Lung (tissue), 12 donors: Measurements from ENCODE around the gene AZIN2. TPM values are rescaled to one million over a fixed set of nuclear protein-coding genes. Genes with fewer than 3 reads are reported as not detected.
"Not testable (repeated sequence)": the region's sequence is repeated elsewhere in the genome, so short reads cannot be mapped to it uniquely, and the experiment has no call there.

Experiments used
- ATAC-seq: fragments of 200-7000 bp; cut with Tn5 transposase; one replicate; pipeline ENCODE4 v1.9.1; 2020; ENCODE audit warnings: moderate number of reproducible peaks; ENCODE audit not compliant: insufficient read depth, low FRiP score
- DNase-seq, 3 donors: peaks; one replicate each; pipeline ENCODE4 v3.0.0-alpha.2; 2013 to 2017
- H3K27ac ChIP-seq, 2 donors: one replicate each; pipeline ENCODE4 v1.5.1; 2013; ENCODE audit warnings: mild to moderate bottlenecking in 2 of 2, moderate library complexity in 2 of 2, control low read depth in 1 of 2, inconsistent platforms in 1 of 2, low read depth in 1 of 2, low read length in 1 of 2
- H3K27me3 ChIP-seq, 3 donors: one replicate each; pipeline ENCODE4 v1.5.1; 2013; ENCODE audit warnings: low read length in 2 of 3; ENCODE audit not compliant: control insufficient read depth in 3 of 3, insufficient read depth in 3 of 3
- H3K36me3 ChIP-seq, 4 donors: one replicate each; pipeline ENCODE4 v1.5.1; 2013; ENCODE audit warnings: low read length in 4 of 4, mild to moderate bottlenecking in 1 of 4, moderate library complexity in 1 of 4; ENCODE audit not compliant: control insufficient read depth in 4 of 4, insufficient read depth in 4 of 4
- H3K4me1 ChIP-seq, 5 donors: one replicate each; pipeline ENCODE4 v1.5.1; 2013; ENCODE audit warnings: low read length in 5 of 5, mild to moderate bottlenecking in 2 of 5, moderate library complexity in 1 of 5; ENCODE audit not compliant: control insufficient read depth in 5 of 5, insufficient read depth in 5 of 5
- H3K4me3 ChIP-seq: one replicate; pipeline ENCODE4 v1.5.1; 2013; ENCODE audit warnings: mild to moderate bottlenecking, control low read depth, moderate library complexity
- H3K9ac ChIP-seq, 2 donors: one replicate each; pipeline ENCODE4 v1.5.1; 2013; ENCODE audit warnings: low read length in 2 of 2, control low read depth in 1 of 2; ENCODE audit not compliant: insufficient read depth in 1 of 2
- H3K9me3 ChIP-seq, 4 donors: one replicate each; pipeline ENCODE4 v1.5.1; 2013; ENCODE audit warnings: low read length in 3 of 4, mild to moderate bottlenecking in 1 of 4, moderate library complexity in 1 of 4; ENCODE audit not compliant: control insufficient read depth in 4 of 4, insufficient read depth in 3 of 4
- WGBS, 2 donors: extraction: QIAGEN DNeasy Blood & Tissue Kit; methylation state at CpG; one replicate each; pipeline ENCODE4 v1.1.7; 2013; 5-methylcytosine and 5-hydroxymethylcytosine counted together
- polyA plus RNA-seq, 2 donors: library from polyadenylated mRNA; stranded (reverse); fragments of 200-250 nt; gene quantifications; one replicate each; pipeline ENCODE4 v1.2.1, GENCODE V29; 2013
- total RNA-seq, 2 donors: library from RNA; depleted of rRNA in 1 of 2; stranded (reverse); fragments of >200 nt in 1 of 2; gene quantifications; one replicate each; pipeline ENCODE4 v1.2.1, GENCODE V29; 2014 to 2021
- TF ChIP-seq, protein P1 (sequence below): IDR thresholded peaks from 2 replicates; pipeline ENCODE4 v1.5.1; 2012; ENCODE audit warnings: mild to moderate bottlenecking; ENCODE audit errors: control extremely low read depth, extremely low read depth
- donor health status: control.
- donor health status: control.
- donor health status: Bipolar disorder and iron deficiency.
- donor health status: healthy.
- donor health status: DM: yes; HTN: yes; CAD: no.

Gene AZIN2
- total and polyA plus RNA-seq, 4 donors, result 1.2 to 12.8 (median 3.9) TPM

- Histone ChIP-seq H3K9ac (no peak overlapping the region), H3K27me3 (no peaks in the 10 kb centered on the region), H3K4me3 (no peak overlapping the region), H3K36me3 (no peaks in the 10 kb centered on the region), H3K27ac (no peak overlapping the region), H3K4me1 (peaks cover 0 to 5% (median 0%) of the 10 kb centered on the region in 5 donors), H3K9me3 (no peaks in the 10 kb centered on the region)
- no peak for ATAC-seq
- TF ChIP-seq, protein P1, sequence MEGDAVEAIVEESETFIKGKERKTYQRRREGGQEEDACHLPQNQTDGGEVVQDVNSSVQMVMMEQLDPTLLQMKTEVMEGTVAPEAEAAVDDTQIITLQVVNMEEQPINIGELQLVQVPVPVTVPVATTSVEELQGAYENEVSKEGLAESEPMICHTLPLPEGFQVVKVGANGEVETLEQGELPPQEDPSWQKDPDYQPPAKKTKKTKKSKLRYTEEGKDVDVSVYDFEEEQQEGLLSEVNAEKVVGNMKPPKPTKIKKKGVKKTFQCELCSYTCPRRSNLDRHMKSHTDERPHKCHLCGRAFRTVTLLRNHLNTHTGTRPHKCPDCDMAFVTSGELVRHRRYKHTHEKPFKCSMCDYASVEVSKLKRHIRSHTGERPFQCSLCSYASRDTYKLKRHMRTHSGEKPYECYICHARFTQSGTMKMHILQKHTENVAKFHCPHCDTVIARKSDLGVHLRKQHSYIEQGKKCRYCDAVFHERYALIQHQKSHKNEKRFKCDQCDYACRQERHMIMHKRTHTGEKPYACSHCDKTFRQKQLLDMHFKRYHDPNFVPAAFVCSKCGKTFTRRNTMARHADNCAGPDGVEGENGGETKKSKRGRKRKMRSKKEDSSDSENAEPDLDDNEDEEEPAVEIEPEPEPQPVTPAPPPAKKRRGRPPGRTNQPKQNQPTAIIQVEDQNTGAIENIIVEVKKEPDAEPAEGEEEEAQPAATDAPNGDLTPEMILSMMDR, result no peak
- DNase-seq, result no peak
- 45 to 72% methylated on average over 2 of the region's 2 CpGs for WGBS, 2 donors
Measured at GRCh38 chr1:33045246-33045645, 35.7 kb upstream of the AZIN2 start.

DNA sequence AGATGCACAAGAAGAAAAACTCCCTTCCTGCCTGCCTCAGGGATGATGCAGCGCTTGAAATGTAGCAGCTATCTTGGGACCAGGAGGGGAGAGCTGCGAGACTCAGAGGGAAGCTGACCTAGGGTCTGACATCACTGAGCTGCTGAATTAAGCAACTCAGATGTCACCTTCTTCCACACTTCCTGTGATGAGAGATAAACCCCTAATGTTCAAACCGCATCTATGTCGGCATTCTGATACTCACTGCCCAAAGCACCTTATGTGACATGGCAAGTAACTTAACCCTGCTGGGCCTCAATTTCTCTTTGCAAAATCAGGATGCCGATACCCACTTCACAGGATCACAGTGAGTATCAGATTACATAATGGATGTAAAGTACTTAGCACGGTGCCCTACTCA is 35.1 kb upstream of the AZIN2 start:
- H3K9ac ChIP-seq, result no peak overlapping the region
- 25 to 45% methylated on average over 6 of the region's 6 CpGs for WGBS, 2 donors
- H3K4me3 ChIP-seq, result no peak overlapping the region
- TF ChIP-seq, protein P1, result no peak
- H3K4me1 ChIP-seq, result peaks cover 0 to 5% (median 0%) of the 10 kb centered on the region in 5 donors
- ATAC-seq (no peak), DNase-seq (no peak)
- no peak overlapping the region for H3K27ac ChIP-seq
- H3K9me3 ChIP-seq, result no peaks in the 10 kb centered on the region
- no peaks in the 10 kb centered on the region for H3K27me3 ChIP-seq
- H3K36me3 ChIP-seq, result no peaks in the 10 kb centered on the region

DNA sequence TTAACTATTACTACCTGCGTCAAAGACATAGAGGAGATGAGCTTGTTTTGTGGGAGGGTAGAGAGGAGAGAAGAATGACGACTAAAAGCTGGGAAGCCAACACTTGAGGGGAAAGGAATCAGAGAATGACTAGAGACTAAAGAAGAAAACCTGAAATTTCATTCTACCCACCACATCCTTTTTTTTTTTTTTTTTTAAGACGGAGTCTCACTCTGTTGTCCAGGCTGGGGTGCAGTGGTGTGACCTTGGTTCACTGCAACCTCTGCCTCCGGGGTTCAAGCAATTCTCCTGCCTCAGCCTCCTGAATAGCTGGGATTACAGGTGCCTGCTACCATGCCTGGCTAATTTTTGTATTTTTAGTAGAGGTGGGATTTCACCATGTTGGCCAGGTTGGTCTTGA is 34.7 kb upstream of the AZIN2 start:
- not testable (repeated sequence) for H3K9me3 ChIP-seq, DNase-seq, ATAC-seq, H3K4me3 ChIP-seq, H3K4me1 ChIP-seq, H3K27ac ChIP-seq, H3K9ac ChIP-seq, H3K36me3 ChIP-seq, H3K27me3 ChIP-seq
- WGBS, 2 donors, result 48 to 64% methylated on average over 4 of the region's 4 CpGs

DNA sequence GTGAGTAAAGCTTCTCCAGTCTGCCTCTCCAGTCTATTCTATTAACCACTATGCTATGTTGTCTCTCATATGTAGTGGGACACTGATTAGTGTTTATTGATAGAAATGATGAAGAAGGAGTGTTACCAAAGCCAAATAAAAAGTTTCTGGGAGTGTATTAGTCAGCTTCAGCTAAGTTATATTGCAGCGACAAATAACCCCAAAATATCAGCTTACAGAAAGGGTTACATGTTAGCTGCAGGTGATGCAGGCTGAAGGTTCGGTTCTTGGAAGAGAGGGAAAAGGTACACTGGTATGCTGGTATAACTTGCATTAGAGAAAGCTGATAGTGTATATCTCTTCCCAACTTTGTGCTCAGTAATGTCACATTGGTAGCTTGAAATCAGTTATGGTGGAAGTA is 33.7 kb upstream of the AZIN2 start:
- Histone ChIP-seq H3K9ac (no peak overlapping the region), H3K36me3 (no peaks in the 10 kb centered on the region), H3K4me1 (peaks cover 0 to 5% (median 0%) of the 10 kb centered on the region in 5 donors), H3K9me3 (no peaks in the 10 kb centered on the region), H3K4me3 (no peak overlapping the region), H3K27ac (no peak overlapping the region), H3K27me3 (no peaks in the 10 kb centered on the region)
- 95 to 97% methylated on average over 2 of the region's 2 CpGs for WGBS, 2 donors
- no peak for ATAC-seq
- TF ChIP-seq, protein P1, result no peak
- DNase-seq, result no peak
